PC-3 (cell line): ENCODE data around the gene MACROH2A1. TPM values are rescaled to one million over a fixed set of nuclear protein-coding genes. Genes with fewer than 3 reads are reported as not detected.
A peak's percentile ranks its signal among the peaks of the same experiment; 100 is the strongest.

Source experiments
- ATAC-seq: fragments of 200-7000 bp; cut with Tn5 transposase; 2 replicates; pipeline ENCODE4 v1.9.1; 2020; ENCODE audit warnings: mild to moderate bottlenecking, moderate library complexity
- BruUV-seq: library from RNA; stranded (reverse); fragments of 400-500 nt; replicated peaks from 2 replicates; lab custom pipeline; 2021; lab: Mats Ljungman, UMichigan
- CTCF ChIA-PET: fragments of 300-600 bp; sonication (Branson Sonifier 250); formaldehyde crosslinking; loops from one replicate; lab custom pipeline; 2022; ENCODE audit warnings: antibody characterized with exemption; lab: Charles Lee
- POLR2A ChIA-PET: fragments of 300-600 bp; sonication (Branson Sonifier 250); formaldehyde crosslinking; loops from one replicate; lab custom pipeline; 2022; ENCODE audit warnings: antibody characterized with exemption; ENCODE audit not compliant: unreplicated experiment; lab: Charles Lee
- DNase-seq: peaks from one replicate; pipeline ENCODE4 v3.0.0-alpha.2; 2015
- H2AFZ ChIP-seq: fragments of 300-600 bp; sonication (generic); 2 replicates; pipeline ENCODE4 v1.6.0; 2016; ENCODE audit warnings: antibody characterized with exemption, low read length
- H3F3A ChIP-seq: fragments of 300-600 bp; sonication (generic); one replicate; pipeline ENCODE4 v1.6.0; 2017; ENCODE audit warnings: antibody characterized with exemption, low read length, control low read depth, mild to moderate bottlenecking; ENCODE audit not compliant: unreplicated experiment
- H3K27ac ChIP-seq: fragments of 300-600 bp; sonication (generic); 2 replicates; pipeline ENCODE4 v1.5.1; 2016; ENCODE audit warnings: mild to moderate bottlenecking, low read length
- H3K27me3 ChIP-seq: fragments of 300-600 bp; sonication (generic); 2 replicates; pipeline ENCODE4 v1.6.1; 2016; ENCODE audit warnings: low read length, mixed read lengths
- H3K36me3 ChIP-seq: fragments of 300-600 bp; sonication (generic); 2 replicates; pipeline ENCODE4 v1.6.1; 2016; ENCODE audit warnings: low read depth, mixed run types, low read length, mixed read lengths
- H3K4me1 ChIP-seq: fragments of 300-600 bp; sonication (generic); 2 replicates; pipeline ENCODE4 v1.5.1; 2016; ENCODE audit warnings: low read length; ENCODE audit not compliant: insufficient read depth
- H3K4me2 ChIP-seq: fragments of 300-600 bp; sonication (generic); 2 replicates; pipeline ENCODE4 v1.6.0; 2016; ENCODE audit warnings: low read length
- H3K4me3 ChIP-seq: fragments of 300-600 bp; sonication (generic); 2 replicates; pipeline ENCODE4 v1.5.1; 2016; ENCODE audit warnings: mild to moderate bottlenecking, low read length, mixed read lengths
- H3K79me2 ChIP-seq: fragments of 300-600 bp; sonication (generic); 2 replicates; pipeline ENCODE4 v1.6.1; 2017; ENCODE audit warnings: low read length, mixed read lengths
- H3K9ac ChIP-seq: fragments of 300-600 bp; sonication (generic); 2 replicates; pipeline ENCODE4 v1.6.0; 2016; ENCODE audit warnings: mild to moderate bottlenecking, low read length
- H3K9me2 ChIP-seq: fragments of 300-600 bp; sonication (generic); replicated peaks from 2 replicates; pipeline ENCODE4 v1.6.1; 2016; ENCODE audit warnings: mixed run types, low read length, mixed read lengths
- H3K9me3 ChIP-seq: fragments of 300-600 bp; sonication (generic); 2 replicates; pipeline ENCODE4 v1.6.1; 2016; ENCODE audit warnings: low read length, mixed read lengths
- H4K20me1 ChIP-seq: fragments of 300-600 bp; sonication (generic); 2 replicates; pipeline ENCODE4 v1.6.1; 2016; ENCODE audit warnings: low read length, mixed read lengths
- EZH2 ChIP-seq: fragments of 300-600 bp; sonication (generic); IDR thresholded peaks from one replicate; pipeline ENCODE4 v1.6.1; 2017; ENCODE audit warnings: antibody characterized with exemption, mild to moderate bottlenecking, low read length; ENCODE audit not compliant: unreplicated experiment
- EZH2phosphoT487 ChIP-seq: fragments of 300-600 bp; sonication (generic); IDR thresholded peaks from 2 replicates; pipeline ENCODE4 v1.6.1; 2018; ENCODE audit warnings: mild to moderate bottlenecking, antibody characterized with exemption, low read length, borderline replicate concordance
- intact Hi-C: fragments of 100-400 bp; cut with micrococcal nuclease; formaldehyde crosslinking; loops from 2 replicates; pipeline ENCODE4 v1.9.0; 2023
- total RNA-seq: library from RNA; depleted of rRNA; stranded (reverse); fragments of >200 nt; gene quantifications from 2 replicates; pipeline ENCODE4 v1.2.3, GENCODE V29; 2014
- TF ChIP-seq, protein P1 (sequence below): fragments of 300-600 bp; sonication (generic); conservative IDR thresholded peaks from 2 replicates; pipeline ENCODE4 v1.5.1; 2017; ENCODE audit warnings: antibody characterized with exemption, low read depth, mild to moderate bottlenecking, low read length

Gene MACROH2A1
- total RNA-seq, 1 experiment from 2014 or later: 388 TPM

DNA sequence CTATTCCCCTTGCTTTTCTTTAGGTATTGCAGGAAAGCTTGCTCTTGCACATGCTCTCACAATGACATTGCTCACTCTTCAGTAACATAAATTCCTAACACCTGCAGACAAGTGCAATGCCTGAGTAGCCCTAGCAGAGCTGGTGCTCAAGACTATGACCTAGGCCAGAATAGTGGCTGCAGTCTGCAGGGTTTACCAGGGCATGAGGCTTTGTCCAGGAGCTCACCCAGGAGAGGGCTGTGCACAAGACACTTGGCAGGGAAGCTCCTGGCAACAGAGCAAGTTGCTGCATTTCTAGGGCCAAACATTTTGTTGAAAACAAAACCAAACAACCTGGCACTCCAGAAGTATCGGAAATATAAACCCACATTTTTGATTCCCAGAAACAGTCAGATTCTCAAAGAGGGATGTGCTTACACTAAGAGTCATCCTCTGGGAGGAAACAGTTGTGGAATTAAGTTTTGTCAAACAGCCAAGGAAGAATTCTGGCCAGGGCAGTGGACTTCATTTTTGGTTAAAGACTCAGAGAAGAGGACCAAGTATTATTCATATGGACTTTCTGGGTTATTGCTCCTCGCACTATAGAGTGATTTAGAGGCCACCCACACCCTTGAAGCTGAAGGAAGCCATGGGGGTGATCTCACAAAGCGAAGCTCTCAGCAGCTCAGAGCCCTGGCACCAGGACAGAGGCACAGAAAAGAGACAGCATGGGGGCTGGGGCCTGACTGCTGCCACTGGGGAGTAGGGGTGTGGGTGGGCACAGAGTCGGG is 44.9 kb downstream of the MACROH2A1 start:
- BruUV-seq: no TSS peak
- Histone ChIP-seq H3K9ac (no peak overlapping the region), H3K4me3 (no peak overlapping the region), H3K9me3 (no peaks in the 10 kb centered on the region), H3K79me2 (no peaks in the 10 kb centered on the region), H2AFZ (no peak overlapping the region), H4K20me1 (no peaks in the 10 kb centered on the region), H3K4me2 (no peak overlapping the region), H3K9me2 (no peaks in the 10 kb centered on the region), H3K4me1 (no peaks in the 10 kb centered on the region), H3K36me3 (peaks cover 48% of the 10 kb centered on the region), H3F3A (no peaks in the 10 kb centered on the region), H3K27ac (no peak overlapping the region), H3K27me3 (no peaks in the 10 kb centered on the region)
- intact Hi-C loops: no loop called here
- DNase-seq (peak; percentile 41), ATAC-seq (peak; percentile 48)
- TF ChIP-seq, protein P1, sequence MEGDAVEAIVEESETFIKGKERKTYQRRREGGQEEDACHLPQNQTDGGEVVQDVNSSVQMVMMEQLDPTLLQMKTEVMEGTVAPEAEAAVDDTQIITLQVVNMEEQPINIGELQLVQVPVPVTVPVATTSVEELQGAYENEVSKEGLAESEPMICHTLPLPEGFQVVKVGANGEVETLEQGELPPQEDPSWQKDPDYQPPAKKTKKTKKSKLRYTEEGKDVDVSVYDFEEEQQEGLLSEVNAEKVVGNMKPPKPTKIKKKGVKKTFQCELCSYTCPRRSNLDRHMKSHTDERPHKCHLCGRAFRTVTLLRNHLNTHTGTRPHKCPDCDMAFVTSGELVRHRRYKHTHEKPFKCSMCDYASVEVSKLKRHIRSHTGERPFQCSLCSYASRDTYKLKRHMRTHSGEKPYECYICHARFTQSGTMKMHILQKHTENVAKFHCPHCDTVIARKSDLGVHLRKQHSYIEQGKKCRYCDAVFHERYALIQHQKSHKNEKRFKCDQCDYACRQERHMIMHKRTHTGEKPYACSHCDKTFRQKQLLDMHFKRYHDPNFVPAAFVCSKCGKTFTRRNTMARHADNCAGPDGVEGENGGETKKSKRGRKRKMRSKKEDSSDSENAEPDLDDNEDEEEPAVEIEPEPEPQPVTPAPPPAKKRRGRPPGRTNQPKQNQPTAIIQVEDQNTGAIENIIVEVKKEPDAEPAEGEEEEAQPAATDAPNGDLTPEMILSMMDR: no peak
- ChIA-PET CTCF (no interaction called here), POLR2A (interaction anchor here (0.5 kb wide), 1 partner anchor 1911 kb away, joined by 3 read pairs; no protein-coding TSS in a partner anchor)

DNA sequence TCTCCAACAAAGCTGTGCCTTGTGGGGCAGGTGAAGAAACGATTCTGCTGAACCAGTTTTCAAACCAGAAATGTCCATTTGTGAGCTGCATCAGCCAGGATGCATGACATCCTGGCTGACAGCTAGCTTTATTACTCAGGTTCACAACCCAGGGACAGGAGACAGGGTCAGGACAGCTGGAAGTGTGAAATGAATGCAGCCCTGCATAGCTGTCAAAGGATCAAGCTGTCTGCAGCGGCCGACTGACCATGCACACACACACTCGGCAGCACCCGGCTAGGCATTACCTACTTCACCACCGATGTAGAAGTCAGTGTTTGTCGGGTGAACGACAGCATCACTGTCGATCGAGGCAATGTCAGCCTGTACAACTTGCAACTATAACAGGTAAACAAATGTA is 48.5 kb downstream of the MACROH2A1 start:
- ATAC-seq: no peak
- TF ChIP-seq, protein P1: no peak
- no peak for TF ChIP-seq EZH2phosphoT487
- TF ChIP-seq EZH2: no peak
- H3K9me3 ChIP-seq: no peaks in the 10 kb centered on the region

DNA sequence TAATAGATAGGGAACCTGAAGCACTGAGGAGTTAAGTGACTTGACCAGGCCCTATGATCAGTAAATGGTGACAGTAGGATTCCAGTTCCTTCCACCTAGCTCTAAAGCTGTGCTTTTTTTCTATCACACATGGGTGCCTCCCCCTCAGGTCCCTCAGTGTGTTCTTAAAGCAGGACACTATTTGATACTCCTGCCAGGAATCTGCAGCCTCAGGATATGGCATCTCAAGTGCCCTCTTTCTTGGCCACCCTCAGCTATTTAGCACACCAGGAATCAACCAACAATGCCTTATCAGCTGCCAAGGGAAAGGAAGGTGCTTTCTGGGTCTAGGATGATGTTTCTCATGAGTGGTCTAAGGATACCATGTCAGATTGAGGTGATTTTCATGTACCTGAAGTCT is 49.1 kb downstream of the MACROH2A1 start:
- POLR2A ChIA-PET: no interaction called here
- no peak for ATAC-seq
- Histone ChIP-seq H3K4me3 (no peak overlapping the region), H3K9ac (no peak overlapping the region), H3K79me2 (no peaks in the 10 kb centered on the region), H3K36me3 (peaks cover 51% of the 10 kb centered on the region), H2AFZ (no peak overlapping the region), H4K20me1 (no peaks in the 10 kb centered on the region), H3K9me3 (no peaks in the 10 kb centered on the region), H3K27me3 (no peaks in the 10 kb centered on the region), H3K4me1 (no peaks in the 10 kb centered on the region), H3K4me2 (no peak overlapping the region), H3K27ac (no peak overlapping the region), H3K9me2 (no peaks in the 10 kb centered on the region), H3F3A (no peaks in the 10 kb centered on the region)
- TF ChIP-seq EZH2: no peak
- TF ChIP-seq, protein P1: no peak
- no peak for TF ChIP-seq EZH2phosphoT487
- no TSS peak for BruUV-seq
- intact Hi-C loops: no loop called here
- CTCF ChIA-PET: no interaction called here
- DNase-seq: no peak

More for the DNA sequence above, 48.5 kb downstream of the MACROH2A1 start:
- CTCF ChIA-PET: no interaction called here
- no peaks in the 10 kb centered on the region for H3F3A ChIP-seq
- no TSS peak for BruUV-seq
- H3K9me2 ChIP-seq: no peaks in the 10 kb centered on the region
- peaks cover 51% of the 10 kb centered on the region for H3K36me3 ChIP-seq
- H3K4me1 ChIP-seq: no peaks in the 10 kb centered on the region
- no peaks in the 10 kb centered on the region for H3K79me2 ChIP-seq
- no peak overlapping the region for H3K4me3 ChIP-seq
- no peak overlapping the region for H3K27ac ChIP-seq
- no peak overlapping the region for H3K4me2 ChIP-seq
- H3K27me3 ChIP-seq: no peaks in the 10 kb centered on the region
- no peaks in the 10 kb centered on the region for H4K20me1 ChIP-seq
- intact Hi-C loops: no loop called here
- no peak overlapping the region for H2AFZ ChIP-seq
- DNase-seq: no peak
- no peak overlapping the region for H3K9ac ChIP-seq
- POLR2A ChIA-PET: no interaction called here
